GM18526 (cell line): Measurements from ENCODE around the gene ACACA.

Experiments
- POLR2A ChIP-seq: IDR thresholded peaks from 3 replicates; pipeline ENCODE4 v1.6.1; 2011; ENCODE audit not compliant: insufficient read length; ENCODE audit errors: extremely low read depth

ACACA gene

DNA sequence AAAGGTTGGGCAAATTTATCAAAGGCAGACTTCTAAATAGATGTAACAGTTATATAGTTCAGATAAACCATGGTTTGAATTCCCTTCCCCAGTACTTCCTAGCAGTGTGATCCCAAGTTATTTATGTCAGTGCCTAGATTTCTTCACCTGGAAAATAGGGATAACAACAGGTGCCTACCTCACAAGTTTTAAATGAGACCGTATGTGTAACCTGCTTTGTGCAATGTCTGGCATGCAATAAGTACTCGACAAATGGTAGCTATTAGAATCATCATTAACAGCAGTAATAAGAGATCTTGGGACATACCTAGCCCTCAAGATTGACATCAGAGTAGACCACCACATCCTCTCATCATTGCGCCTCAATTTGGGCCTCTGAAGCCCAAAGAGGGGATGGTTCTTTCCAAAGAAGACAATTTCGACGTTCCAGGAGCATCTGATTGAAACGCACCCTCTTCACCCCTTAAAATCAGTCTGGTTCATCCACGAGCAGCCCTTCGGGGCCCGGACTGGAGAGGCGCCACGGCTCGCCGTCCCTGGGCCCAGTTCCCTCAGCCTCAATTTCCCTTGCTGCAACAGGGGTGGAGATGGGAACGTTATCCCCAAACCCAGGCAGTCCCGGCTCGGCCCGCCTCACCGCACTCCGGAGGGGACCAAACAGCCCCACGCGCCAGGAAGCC, 541 bp downstream of the ACACA start:
- TF ChIP-seq POLR2A, result no peak

DNA sequence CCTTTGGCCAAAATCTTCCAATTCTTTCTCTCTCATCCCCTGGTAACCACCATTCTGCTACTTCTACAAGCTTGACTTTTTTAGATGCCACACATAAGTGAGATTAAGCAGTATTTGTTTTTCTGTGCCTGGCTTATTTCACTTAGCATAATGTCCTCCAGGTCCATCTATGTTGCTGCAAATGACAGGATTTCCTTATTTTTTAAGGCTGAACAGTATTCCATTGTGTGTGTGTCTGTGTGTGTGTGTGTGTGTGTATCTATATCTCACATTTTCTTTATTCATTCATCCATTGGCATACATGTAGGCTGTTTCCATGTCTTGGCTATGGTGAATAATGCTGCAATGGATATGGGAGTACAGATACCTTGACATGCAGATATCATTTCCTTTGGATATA, 6.1 kb downstream of the ACACA start:
- TF ChIP-seq POLR2A, result no peak

DNA sequence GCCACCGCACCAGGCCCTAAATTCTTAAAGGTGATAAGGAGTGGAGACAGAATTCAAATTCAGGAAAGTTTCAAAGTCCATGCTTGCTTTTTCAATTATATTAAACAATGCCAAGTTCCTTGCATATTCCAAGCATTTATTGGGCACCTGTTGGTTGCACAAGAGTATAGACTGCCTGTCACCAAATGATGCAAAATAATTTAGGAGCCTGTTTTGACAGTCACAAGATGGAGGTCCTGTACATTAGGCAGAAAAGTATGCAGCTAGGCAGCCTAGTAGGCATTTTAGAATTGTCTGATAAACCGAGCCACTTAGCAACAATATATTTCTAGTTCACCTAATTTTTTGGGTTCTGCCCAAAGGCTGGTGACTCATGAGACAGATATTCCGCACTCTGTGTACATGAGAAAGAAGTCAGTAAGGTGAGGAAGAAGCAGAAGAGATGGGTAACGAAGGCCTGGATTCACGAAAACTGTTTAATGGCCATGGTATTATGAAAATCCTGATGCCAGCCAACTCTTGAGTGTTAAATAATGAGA, 7.3 kb downstream of the ACACA start:
- no peak for TF ChIP-seq POLR2A

DNA sequence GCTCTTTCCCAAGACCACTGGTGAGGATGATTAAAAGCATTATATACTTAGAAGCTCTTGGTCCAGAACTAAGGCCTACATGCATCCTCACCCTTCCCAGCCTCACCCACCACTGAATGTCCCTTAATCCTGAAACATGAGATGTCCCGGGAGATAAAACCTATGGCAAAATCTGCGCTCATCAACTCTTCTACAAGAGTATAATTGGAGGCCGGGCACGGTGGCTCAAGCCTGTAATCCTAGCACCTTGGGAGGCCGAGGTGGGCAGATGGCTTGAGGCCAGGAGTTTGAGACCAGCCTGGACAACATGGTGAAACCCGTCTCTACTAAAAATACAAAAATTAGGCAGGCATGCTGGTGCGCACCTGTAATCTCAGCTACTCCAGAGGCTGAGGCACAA, 13.3 kb downstream of the ACACA start:
- TF ChIP-seq POLR2A, result no peak

DNA sequence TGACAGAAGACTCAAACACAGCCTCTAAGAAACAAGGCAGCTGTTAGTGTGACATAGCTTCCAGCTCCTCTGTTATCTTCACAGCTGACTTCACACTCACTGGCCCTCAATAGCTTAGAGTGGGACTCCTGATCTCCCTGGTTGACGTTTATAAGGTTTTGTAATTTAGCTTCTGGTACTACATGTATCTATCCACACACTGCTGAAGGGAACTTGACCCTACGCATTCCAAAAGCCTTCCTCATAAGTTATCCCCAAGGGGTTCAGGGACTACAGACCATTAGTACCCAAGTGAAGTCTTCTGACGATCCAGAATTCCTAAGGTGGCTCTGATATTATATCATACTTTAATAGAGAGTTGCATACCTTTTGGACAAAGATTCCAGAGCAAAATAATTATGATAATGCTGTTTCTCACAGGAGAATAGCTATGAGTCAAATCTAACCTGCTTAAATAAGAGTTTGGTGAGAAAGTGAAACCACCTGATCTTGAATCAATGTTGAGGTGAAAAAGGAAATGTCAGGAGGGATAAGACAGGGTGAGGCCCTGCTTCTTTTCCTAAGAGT, 14.5 kb downstream of the ACACA start:
- no peak for TF ChIP-seq POLR2A

DNA sequence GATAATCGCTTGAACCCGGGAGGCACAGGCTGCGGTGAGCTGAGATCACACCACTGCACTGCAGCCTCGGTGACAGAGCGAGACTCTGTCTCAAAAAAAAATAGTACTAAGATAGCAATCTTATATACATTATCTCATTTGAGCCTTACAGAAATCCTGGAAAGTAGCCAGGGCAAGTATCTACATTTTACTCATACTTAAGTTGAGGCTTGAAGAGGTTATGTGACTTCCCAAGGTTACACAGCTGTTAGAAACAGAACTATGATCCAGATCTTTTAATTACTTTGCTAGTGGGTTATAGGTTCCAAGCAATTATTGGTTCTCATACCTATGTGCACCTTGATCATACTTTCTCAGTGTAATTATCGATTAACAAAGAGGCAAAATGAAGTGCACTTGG, 15.5 kb downstream of the ACACA start:
- no peak for TF ChIP-seq POLR2A

DNA sequence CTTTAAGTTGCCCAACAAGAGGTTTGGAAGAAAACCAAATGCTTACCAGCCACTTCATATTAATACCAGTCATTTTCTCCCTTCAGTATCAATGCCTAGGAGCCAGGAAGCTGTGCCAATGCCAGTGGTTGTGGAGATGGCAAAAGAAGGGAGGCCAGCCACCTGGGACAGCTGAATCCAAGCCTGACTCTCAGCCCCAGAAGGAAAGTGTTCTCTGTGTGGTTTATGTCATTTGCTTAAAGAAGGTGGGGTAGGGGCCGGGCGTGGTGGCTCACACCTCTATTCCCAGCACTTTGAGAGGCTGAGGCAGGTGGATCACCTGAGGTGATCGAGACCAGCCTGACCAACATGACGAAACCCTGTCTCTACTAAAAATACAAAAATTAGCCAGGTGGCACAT, 17.5 kb downstream of the ACACA start:
- TF ChIP-seq POLR2A, result no peak

DNA sequence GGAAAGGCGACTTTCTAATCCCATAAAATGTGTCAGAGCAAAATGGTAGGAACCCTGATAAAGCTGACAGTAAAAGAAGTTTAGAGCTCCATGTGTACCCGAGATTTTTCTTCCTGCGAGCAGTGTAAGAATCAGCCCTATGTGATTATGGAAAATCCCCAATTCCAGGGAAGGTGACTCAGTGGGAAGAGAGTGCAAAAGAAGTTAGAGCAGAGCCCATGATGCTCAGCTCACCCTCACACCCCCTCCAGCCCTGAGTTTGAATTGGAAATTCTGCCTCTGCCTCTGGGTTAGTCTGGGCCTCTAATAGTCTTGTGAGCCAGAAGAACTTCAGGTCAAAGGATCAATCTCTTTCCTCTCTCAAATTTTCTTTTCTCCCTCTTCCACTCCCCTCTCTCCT, 18.4 kb downstream of the ACACA start:
- TF ChIP-seq POLR2A, result no peak

DNA sequence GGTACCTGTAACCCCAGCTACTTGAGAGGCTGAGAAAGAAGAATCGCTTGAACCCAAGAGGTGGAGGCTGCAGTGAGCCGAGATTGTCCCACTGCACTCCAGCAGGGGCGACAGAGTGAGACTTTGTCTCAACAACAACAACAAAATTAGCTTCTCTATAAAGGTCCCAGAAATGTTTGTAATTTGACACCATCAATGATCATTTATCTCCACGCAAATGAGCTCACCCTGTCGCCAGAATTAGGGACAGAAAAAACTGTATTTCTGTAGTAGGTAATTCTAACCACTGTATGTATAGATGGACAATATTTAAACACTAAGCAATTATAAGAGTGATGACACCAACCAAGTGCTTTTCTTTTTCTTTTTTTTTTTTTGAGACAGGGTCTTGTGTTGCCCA, 20.2 kb downstream of the ACACA start:
- no peak for TF ChIP-seq POLR2A

DNA sequence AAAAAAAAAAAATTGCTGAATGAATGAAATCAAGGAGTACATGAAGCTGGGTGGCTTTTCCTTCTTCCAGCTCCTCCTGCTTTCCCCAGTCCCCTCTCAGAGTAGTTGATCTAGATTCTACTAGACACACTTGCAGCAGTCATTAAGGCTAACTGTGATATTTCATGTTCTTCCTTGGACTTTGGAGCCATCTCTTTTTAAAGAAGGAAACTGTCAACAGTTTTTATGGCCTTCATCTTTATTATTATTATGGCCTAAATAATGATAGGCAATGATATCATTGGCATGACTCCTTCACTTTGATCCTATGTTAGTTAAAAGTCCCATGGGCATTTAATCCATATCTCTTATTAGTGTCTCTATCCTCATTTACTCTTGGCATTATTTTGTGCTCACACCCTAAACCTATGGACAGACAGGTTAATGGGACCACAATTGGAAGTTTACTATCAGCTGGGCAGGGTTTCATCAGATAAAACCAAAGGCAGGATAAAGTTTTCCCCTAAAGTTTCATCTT, 21.1 kb downstream of the ACACA start:
- TF ChIP-seq POLR2A, result no peak

DNA sequence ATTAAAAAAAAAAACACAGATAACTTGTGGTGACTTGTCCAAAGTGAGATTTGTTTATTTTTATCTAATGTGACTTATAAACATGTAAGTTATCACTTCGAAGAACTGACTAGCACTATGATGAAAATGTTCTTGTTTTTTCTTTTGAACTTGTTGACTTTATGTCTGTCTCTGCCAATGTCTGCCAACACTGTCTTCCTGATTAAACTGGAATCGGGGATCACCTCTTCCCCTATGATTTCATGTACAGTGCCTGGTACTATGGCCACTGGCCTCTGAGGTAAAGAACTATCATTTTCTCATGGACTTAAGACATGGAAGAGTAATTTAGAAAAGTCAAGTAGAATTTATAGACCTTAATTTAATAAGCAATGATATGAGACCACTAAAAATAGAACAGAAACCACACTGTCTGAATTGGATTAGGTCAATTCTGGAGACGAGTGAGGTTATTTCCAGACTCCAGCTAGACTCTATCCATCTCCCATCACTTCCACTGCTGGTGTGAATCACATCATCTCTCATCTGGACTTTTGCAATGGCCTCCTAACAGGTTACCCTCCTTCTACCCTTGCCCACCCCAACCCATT, 22.0 kb downstream of the ACACA start:
- no peak for TF ChIP-seq POLR2A

DNA sequence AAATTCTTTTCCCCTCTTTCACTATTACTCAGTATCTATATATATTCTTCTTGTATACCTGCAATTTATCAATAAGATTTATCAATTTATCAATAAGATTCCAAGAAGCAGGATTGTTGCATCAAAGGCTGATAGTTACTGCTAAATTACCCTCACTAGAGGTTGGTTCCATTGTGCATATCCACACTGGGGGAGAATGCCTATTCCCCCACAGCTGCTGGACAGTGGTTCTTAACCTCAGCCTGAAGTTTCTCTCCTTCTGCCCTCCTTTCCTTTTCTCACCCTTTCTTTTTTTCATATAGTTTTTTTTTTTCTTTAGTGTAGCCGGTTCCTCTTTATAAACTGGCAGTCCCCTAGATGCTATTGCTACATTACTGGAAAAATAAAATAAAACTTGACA, 24.6 kb downstream of the ACACA start:
- no peak for TF ChIP-seq POLR2A

DNA sequence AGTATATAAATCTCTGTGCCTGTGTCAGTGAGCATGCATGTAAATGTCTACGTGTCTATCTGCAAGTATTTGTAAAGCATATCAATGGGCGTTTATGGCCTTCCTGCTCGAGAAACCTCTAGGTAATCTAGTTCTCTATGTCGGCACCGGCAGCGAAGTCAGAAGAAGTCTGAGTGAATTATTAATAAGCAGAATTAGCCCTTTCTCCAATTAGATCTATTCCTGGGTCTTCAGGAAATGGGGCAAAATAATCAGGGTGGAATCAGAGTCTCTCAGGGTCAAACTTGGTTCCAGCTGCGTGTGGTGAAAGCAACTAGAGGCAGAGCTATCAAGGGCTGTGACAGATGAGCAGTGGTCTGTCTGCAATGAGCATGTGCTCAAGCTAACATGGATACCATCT, 30.9 kb downstream of the ACACA start, which contains the start of gene C17orf78:
TSS of gene C17orf78 (plus strand) at position 280 of the 400 bp plus-strand sequence. CDS start at position 388, 108 bp downstream.
- no peak for TF ChIP-seq POLR2A

DNA sequence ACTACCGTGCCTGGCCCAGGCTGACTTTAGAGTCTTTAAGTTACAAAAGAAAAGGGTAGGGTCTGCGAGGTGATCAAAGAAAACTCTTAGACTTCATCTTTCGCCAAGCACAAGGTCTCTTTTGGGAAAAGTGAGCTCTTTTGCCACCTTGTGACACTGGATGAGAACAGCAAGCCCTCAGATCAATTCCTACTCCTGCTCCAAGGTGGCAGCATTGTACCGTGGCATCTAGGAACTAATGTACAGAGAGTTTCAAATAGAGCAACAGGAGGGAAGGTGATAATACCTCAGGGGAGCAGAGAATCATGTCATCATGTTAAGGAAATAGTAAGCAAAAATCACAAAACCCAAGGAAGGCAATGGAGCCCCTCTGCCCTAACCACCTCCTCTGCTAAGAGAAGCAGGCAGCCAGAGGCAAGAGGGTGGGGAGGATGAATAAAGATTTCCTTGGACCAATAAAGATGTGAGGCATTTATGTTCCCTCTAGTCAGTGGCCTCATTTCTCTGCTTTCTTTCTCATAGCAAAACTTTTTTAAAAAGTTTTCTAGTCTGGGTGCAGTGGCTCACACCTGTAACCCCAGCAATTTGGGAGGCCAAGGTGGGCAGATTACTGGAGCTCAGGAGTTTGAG, 33.0 kb downstream of the ACACA start:
- TF ChIP-seq POLR2A, result no peak

DNA sequence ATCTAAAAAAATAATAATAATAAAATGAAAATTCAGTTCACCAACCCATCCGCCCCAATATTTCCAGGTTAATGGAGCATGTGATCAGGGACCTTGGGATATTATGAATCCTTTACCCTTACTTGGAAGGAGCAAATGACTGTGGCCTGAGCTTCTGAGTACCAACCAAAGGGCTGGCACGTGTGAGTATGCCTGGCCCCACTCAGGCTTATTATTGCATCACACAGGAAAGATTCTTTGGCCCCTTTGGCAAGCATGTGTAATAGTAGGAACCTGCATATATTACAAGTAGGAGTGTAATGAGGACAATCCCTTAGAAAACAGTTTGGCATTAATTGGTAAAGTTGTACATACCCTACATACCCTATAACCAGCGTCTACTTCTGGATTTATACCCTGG, 38.1 kb downstream of the ACACA start:
- no peak for TF ChIP-seq POLR2A

DNA sequence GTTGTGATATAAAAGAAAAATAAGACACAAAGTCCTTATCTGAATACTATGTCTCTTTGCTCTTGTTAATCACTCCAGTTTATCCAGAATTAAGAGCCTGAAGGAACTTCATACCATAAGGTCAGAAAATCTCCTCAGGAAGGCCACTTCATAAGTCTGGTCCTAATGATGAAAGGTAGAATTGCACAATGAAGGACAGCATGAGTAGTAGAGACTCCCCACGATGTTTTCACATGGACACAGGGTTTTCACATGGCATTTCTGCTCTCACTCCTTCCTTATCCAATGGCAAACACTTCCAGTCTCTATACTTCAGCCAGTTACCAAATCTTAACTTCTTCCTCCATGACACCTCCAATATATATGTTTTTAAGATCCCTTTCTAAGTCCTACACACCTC, 41.0 kb downstream of the ACACA start:
- TF ChIP-seq POLR2A, result no peak
